GM12878 (cell line): ENCODE data around the gene STRA6. TPM values are rescaled to one million over a fixed set of nuclear protein-coding genes. Genes with fewer than 3 reads are reported as not detected.

ENCODE experiments used
- ATAC-seq: fragments of 200-7000 bp; cut with Tn5 transposase; 3 replicates; pipeline ENCODE4 v1.9.1; 2020; ENCODE audit warnings: mild to moderate bottlenecking, moderate library complexity
- BruUV-seq: library from RNA; stranded (reverse); fragments of 400-500 nt; replicated peaks from 2 replicates; lab custom pipeline; 2021; lab: Mats Ljungman, UMichigan
- CTCF ChIA-PET: fragments of 300-600 bp; sonication (Branson Sonifier 250); formaldehyde crosslinking; extraction: SDS; loops from one replicate; lab custom pipeline; 2021; ENCODE audit warnings: inconsistent platforms; lab: Yijun Ruan, JAX
- POLR2A ChIA-PET: fragments of 350-600 bp; formaldehyde crosslinking; extraction: SDS; loops from one replicate; lab custom pipeline; 2021; ENCODE audit warnings: inconsistent platforms; lab: Charles Lee
- RAD21 ChIA-PET: fragments of 300-600 bp; sonication (Branson Sonifier 250); formaldehyde crosslinking; loops from one replicate; lab custom pipeline; 2023; ENCODE audit warnings: antibody characterized with exemption; ENCODE audit not compliant: unreplicated experiment; lab: Charles Lee
- SMC1A ChIA-PET: fragments of 300-600 bp; sonication (Branson Sonifier 250); formaldehyde crosslinking; loops from one replicate; lab custom pipeline; 2023; ENCODE audit not compliant: unreplicated experiment, uncharacterized antibody; lab: Charles Lee
- DNase-seq: peaks from one replicate; pipeline ENCODE4 v3.0.0-alpha.2; 2011; ENCODE audit warnings: low read depth, low spot score
- FAIRE-seq: peaks from 3 replicates; lab custom pipeline; 2011; peaks lifted over from hg19 to GRCh38; lab: Jason Lieb, UNC
- H2AFZ ChIP-seq: 2 replicates; pipeline ENCODE4 v1.6.0; 2011; ENCODE audit warnings: low read depth, low read length, control low read depth; ENCODE audit not compliant: control insufficient read depth
- H3K27ac ChIP-seq: 2 replicates; pipeline ENCODE4 v1.5.1; 2011; ENCODE audit warnings: control low read depth; ENCODE audit not compliant: control insufficient read depth, insufficient read depth
- H3K27me3 ChIP-seq, 2 experiments: replicated peaks in 1 of 2; 2 replicates each; pipeline versions ENCODE4 v1.6.0 to v1.6.1; 2011; ENCODE audit warnings: low read length in 1 of 2; ENCODE audit not compliant: control insufficient read depth in 2 of 2, insufficient read depth in 2 of 2
- H3K36me3 ChIP-seq, 2 experiments: 2 replicates each; pipeline ENCODE4 v1.5.1; 2011; ENCODE audit warnings: low read length in 1 of 2; ENCODE audit not compliant: control insufficient read depth in 2 of 2, insufficient read depth in 2 of 2
- H3K4me1 ChIP-seq: 2 replicates; pipeline ENCODE4 v1.6.1; 2011; ENCODE audit warnings: mild to moderate bottlenecking, low read length, moderate library complexity, mixed read lengths; ENCODE audit not compliant: control insufficient read depth, insufficient read depth
- H3K4me2 ChIP-seq: 2 replicates; pipeline ENCODE4 v1.6.0; 2011; ENCODE audit warnings: control low read depth; ENCODE audit not compliant: control insufficient read depth, insufficient read depth
- H3K4me3 ChIP-seq: fragments of 200-600 bp; sonication (generic); 2 replicates; pipeline ENCODE4 v1.5.1; 2016
- H3K79me2 ChIP-seq: 2 replicates; pipeline ENCODE4 v1.6.0; 2011; ENCODE audit warnings: low read length; ENCODE audit not compliant: control insufficient read depth, insufficient read depth
- H3K9ac ChIP-seq: 2 replicates; pipeline ENCODE4 v1.8.0; 2011; ENCODE audit warnings: low read length, control low read depth, mixed read lengths; ENCODE audit not compliant: control insufficient read depth, insufficient read depth
- H3K9me3 ChIP-seq: replicated peaks from 3 replicates; pipeline ENCODE4 v1.5.1; 2011; ENCODE audit warnings: mild to moderate bottlenecking, low read length; ENCODE audit not compliant: control insufficient read depth, insufficient read depth
- H4K20me1 ChIP-seq: 2 replicates; pipeline ENCODE4 v1.6.0; 2011; ENCODE audit not compliant: control insufficient read depth, insufficient read depth
- ESRRA ChIP-seq: IDR thresholded peaks from 2 replicates; pipeline ENCODE4 v1.6.1; 2012; ENCODE audit warnings: mild to moderate bottlenecking, low read length, improper control_type of control experiment
- GABPA ChIP-seq: IDR thresholded peaks from 2 replicates; pipeline ENCODE4 v1.6.1; 2014; ENCODE audit warnings: antibody characterized with exemption, low read depth, mild to moderate bottlenecking, inconsistent platforms
- IRF4 ChIP-seq: IDR thresholded peaks from 2 replicates; pipeline ENCODE4 v1.6.1; 2011; ENCODE audit warnings: low read depth, low read length
- MEF2B ChIP-seq: fragments of 450-650 bp; IDR thresholded peaks from 2 replicates; pipeline ENCODE4 v1.6.1; 2018; ENCODE audit warnings: mild to moderate bottlenecking, moderate library complexity; ENCODE audit not compliant: partially characterized antibody, poor library complexity, severe bottlenecking
- NBN ChIP-seq: fragments of 450-650 bp; IDR thresholded peaks from 2 replicates; pipeline ENCODE4 v1.6.1; 2016
- NR2C1 ChIP-seq: fragments of 450-650 bp; IDR thresholded peaks from 2 replicates; pipeline ENCODE4 v1.6.1; 2017; ENCODE audit warnings: antibody characterized with exemption, mild to moderate bottlenecking, moderate library complexity
- RBBP5 ChIP-seq: fragments of 200-600 bp; sonication (generic); conservative IDR thresholded peaks from 2 replicates; pipeline ENCODE4 v1.6.1; 2016
- SP1 ChIP-seq: IDR thresholded peaks from one replicate; pipeline ENCODE4 v1.6.1; 2011; ENCODE audit warnings: low read depth, low read length
- SREBF1 ChIP-seq: IDR thresholded peaks from 2 replicates; pipeline ENCODE4 v1.6.1; 2012; ENCODE audit warnings: mild to moderate bottlenecking, low read length
- SREBF2 ChIP-seq: IDR thresholded peaks from 2 replicates; pipeline ENCODE4 v1.6.1; 2012; ENCODE audit warnings: mild to moderate bottlenecking, low read length
- TAF1 ChIP-seq: IDR thresholded peaks from 2 replicates; pipeline ENCODE4 v1.6.1; 2011; ENCODE audit warnings: mild to moderate bottlenecking, low read depth, low read length, borderline replicate concordance
- TCF7 ChIP-seq: IDR thresholded peaks from 2 replicates; pipeline ENCODE4 v1.6.1; 2014; ENCODE audit warnings: antibody characterized with exemption, borderline replicate concordance
- WGBS: methylation state at CpG from one replicate; pipeline ENCODE4 v1.1.6; 2016; ENCODE audit warnings: low lambda C conversion rate; ENCODE audit not compliant: insufficient replicate concordance, insufficient coverage; ENCODE audit errors: missing lambda C conversion rate; 5-methylcytosine and 5-hydroxymethylcytosine counted together
- in situ Hi-C: fragments of 300-500 bp; cut with MboI; formaldehyde crosslinking; loops from 9 replicates; pipeline ENCODE4 v1.14.3; 2018; ENCODE audit warnings: mixed read lengths
- intact Hi-C: fragments of 100-400 bp; cut with micrococcal nuclease; formaldehyde crosslinking; loops from one replicate; pipeline ENCODE4 v1.14.2; 2022; ENCODE audit not compliant: unreplicated experiment
- polyA plus RNA-seq, 11 experiments: library from polyadenylated mRNA; depleted of rRNA in 4 of 11; unstranded in 6 of 11; stranded (reverse) in 5 of 11; fragments of >200 nt; fragmentation: Nextera tagmentation in 4 of 11; fragmentation: Illumina TruSeq in 1 of 11; extraction: Ambion mirVana in 4 of 11; extraction: Trizol in 1 of 11; gene quantifications; 1 replicate in 1 of 11; 2 replicates in 10 of 11; pipeline versions ENCODE4 v1.2.1 to v1.2.3, GENCODE V29; 2011 to 2016; ENCODE audit warnings: inconsistent platforms in 2 of 11, missing spikeins in 2 of 11, low read depth in 1 of 11
- total RNA-seq, 4 experiments: library from RNA; depleted of rRNA in 3 of 4; stranded (reverse); fragments of >200 nt in 3 of 4; fragmentation: Illumina TruSeq in 1 of 4; extraction: Trizol in 1 of 4; gene quantifications; 2 replicates each; pipeline versions ENCODE4 v1.2.1 to v1.2.3, GENCODE V29; 2013 to 2021
- TF ChIP-seq, protein P1 (sequence below): IDR thresholded peaks from 2 replicates; pipeline ENCODE4 v1.6.1; 2012; ENCODE audit warnings: low read depth, low read length, improper control_type of control experiment
- TF ChIP-seq, protein P2 (sequence below), 3 experiments: IDR thresholded peaks in 2 of 3; conservative IDR thresholded peaks in 1 of 3; 2 replicates each; pipeline ENCODE4 v1.5.1; 2011; ENCODE audit warnings: low read depth in 3 of 3, low read length in 3 of 3, mild to moderate bottlenecking in 3 of 3, control low read depth in 2 of 3, moderate library complexity in 2 of 3, inconsistent platforms in 1 of 3, mixed read lengths in 1 of 3; ENCODE audit not compliant: control insufficient read depth in 2 of 3, insufficient read depth in 1 of 3; ENCODE audit errors: extremely low read depth in 1 of 3

STRA6 gene
- total and polyA plus RNA-seq, 10 of the 15 experiments (the other 5 are each of a cell fraction or from before 2014, with no cell fraction given), result 0.31 to 10.8 (median 5.8) TPM

DNA sequence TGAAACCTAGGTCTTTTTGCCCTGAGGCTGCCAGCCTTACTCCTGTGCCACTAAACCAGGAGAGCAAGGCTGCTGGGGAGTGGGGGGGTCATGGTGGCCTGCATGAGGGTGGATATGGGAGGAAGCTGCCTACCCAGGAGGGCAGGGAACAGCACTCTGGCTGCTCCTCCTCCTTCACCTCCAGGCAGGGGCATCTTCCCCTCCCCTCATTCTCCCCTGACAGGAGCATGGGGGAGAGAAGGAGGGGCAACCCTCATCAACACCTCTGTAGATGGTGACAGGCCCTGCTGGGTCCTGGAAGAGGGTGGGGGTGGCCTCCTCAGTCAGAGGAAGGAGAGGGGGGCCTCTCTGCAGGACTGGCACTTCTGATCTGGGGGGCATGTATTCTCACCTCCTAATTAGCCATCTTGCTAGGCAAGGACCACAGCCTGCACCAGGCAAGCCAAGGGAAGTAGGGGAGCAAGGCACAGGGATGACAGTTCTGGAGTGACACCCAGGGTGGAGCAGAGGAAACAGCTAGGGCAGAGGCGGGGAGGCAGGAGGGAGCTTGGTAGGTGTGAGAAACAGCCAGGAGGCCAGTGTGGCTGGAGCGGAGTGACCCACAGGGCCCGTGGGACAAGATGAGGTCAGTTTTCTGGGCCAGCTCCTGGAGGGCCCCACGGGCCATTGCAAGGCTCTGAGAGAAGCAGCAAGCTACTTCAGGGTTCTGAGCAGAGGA, 38.5 kb upstream of the STRA6 start (continued):
- no peak for TF ChIP-seq MEF2B
- TF ChIP-seq TCF7, result no peak
- no peak for TF ChIP-seq TAF1
- TF ChIP-seq RBBP5, result no peak
- TF ChIP-seq SREBF2, result no peak
- no peak for TF ChIP-seq SREBF1
- no peak for TF ChIP-seq IRF4
- TF ChIP-seq ESRRA, result no peak
- TF ChIP-seq NBN, result no peak
- TF ChIP-seq GABPA, result no peak
- no peak for TF ChIP-seq SP1
- TF ChIP-seq NR2C1, result no peak

DNA sequence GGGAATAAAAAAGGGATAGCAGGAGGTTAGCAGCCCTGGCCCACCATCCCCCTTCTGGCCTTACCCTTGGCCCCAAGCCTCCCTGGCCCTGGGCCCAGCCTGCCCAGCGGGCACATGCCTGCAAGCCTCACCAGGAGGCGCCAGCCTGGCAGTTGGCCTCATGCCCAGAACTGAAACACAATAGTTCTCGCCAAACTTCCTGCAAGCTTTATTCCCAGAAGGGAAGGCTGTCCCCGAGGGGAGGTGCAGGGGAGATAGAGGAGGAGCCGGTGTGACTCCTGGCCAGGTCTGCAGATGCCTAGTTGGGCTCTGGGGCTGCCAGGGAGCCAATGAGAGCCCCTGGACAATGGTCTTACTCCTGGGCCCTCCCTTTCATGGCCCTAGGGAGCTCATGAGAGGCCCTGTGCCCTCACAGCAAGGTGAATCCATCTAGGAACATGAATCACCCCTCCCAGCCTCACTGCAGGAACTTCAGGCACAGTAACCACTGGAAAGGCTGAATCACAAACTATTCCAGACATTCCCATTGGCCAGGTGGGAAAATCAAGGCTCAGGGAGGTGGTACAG, 37.5 kb upstream of the STRA6 start:
- in situ Hi-C loops, result no loop called here

More for the DNA sequence above, 37.5 kb upstream of the STRA6 start:
- DNase-seq (no peak), ATAC-seq (no peak), FAIRE-seq (no peak)
- 27% methylated on average over 5 of the region's 5 CpGs for WGBS
- ChIA-PET SMC1A (no interaction called here), POLR2A (no interaction called here), CTCF (no interaction called here), RAD21 (no interaction called here)
- Histone ChIP-seq H3K4me3 (no peak overlapping the region), H3K27me3 (no peaks in the 10 kb centered on the region; a peak in 1 of 4 replicates), H3K27ac (no peak overlapping the region), H3K79me2 (no peaks in the 10 kb centered on the region), H3K9me3 (no peaks in the 10 kb centered on the region), H3K4me1 (peaks cover 10% of the 10 kb centered on the region), H4K20me1 (no peaks in the 10 kb centered on the region), H3K4me2 (no peak overlapping the region), H3K9ac (no peak overlapping the region), H2AFZ (no peak overlapping the region), H3K36me3 (no peaks in the 10 kb centered on the region)
- no TSS peak for BruUV-seq
- intact Hi-C loops, result no loop called here
- TF ChIP-seq, protein P1, sequence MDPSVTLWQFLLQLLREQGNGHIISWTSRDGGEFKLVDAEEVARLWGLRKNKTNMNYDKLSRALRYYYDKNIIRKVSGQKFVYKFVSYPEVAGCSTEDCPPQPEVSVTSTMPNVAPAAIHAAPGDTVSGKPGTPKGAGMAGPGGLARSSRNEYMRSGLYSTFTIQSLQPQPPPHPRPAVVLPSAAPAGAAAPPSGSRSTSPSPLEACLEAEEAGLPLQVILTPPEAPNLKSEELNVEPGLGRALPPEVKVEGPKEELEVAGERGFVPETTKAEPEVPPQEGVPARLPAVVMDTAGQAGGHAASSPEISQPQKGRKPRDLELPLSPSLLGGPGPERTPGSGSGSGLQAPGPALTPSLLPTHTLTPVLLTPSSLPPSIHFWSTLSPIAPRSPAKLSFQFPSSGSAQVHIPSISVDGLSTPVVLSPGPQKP, result no peak
- TF ChIP-seq, protein P2, sequence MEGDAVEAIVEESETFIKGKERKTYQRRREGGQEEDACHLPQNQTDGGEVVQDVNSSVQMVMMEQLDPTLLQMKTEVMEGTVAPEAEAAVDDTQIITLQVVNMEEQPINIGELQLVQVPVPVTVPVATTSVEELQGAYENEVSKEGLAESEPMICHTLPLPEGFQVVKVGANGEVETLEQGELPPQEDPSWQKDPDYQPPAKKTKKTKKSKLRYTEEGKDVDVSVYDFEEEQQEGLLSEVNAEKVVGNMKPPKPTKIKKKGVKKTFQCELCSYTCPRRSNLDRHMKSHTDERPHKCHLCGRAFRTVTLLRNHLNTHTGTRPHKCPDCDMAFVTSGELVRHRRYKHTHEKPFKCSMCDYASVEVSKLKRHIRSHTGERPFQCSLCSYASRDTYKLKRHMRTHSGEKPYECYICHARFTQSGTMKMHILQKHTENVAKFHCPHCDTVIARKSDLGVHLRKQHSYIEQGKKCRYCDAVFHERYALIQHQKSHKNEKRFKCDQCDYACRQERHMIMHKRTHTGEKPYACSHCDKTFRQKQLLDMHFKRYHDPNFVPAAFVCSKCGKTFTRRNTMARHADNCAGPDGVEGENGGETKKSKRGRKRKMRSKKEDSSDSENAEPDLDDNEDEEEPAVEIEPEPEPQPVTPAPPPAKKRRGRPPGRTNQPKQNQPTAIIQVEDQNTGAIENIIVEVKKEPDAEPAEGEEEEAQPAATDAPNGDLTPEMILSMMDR (IDR thresholded peaks at IDR 0.05 in 2 of 3, conservative IDR thresholded peaks at IDR 0.05 in 1 of 3; ENCODE audit: control insufficient read depth in 2 of 3, extremely low read depth in 1 of 3, insufficient read depth in 1 of 3, low read depth in 3 of 3, low read length in 3 of 3), result 0 out of 6 replicates have a peak, but pooled peaks of 1 of the 3 experiments have one; percentile 1
